GM18502 (cell line): Measurements from ENCODE around the gene MRPL12.
"Not testable (repeated sequence)": the region's sequence is repeated elsewhere in the genome, so short reads cannot be mapped to it uniquely, and the experiment has no call there.

Experiments
- ATAC-seq: cut with Tn5 transposase; IDR thresholded peaks from one replicate; pipeline ENCODE4 v1.9.1; 2021; ENCODE audit warnings: mild to moderate bottlenecking; ENCODE audit not compliant: unreplicated experiment, poor library complexity

MRPL12 gene

DNA sequence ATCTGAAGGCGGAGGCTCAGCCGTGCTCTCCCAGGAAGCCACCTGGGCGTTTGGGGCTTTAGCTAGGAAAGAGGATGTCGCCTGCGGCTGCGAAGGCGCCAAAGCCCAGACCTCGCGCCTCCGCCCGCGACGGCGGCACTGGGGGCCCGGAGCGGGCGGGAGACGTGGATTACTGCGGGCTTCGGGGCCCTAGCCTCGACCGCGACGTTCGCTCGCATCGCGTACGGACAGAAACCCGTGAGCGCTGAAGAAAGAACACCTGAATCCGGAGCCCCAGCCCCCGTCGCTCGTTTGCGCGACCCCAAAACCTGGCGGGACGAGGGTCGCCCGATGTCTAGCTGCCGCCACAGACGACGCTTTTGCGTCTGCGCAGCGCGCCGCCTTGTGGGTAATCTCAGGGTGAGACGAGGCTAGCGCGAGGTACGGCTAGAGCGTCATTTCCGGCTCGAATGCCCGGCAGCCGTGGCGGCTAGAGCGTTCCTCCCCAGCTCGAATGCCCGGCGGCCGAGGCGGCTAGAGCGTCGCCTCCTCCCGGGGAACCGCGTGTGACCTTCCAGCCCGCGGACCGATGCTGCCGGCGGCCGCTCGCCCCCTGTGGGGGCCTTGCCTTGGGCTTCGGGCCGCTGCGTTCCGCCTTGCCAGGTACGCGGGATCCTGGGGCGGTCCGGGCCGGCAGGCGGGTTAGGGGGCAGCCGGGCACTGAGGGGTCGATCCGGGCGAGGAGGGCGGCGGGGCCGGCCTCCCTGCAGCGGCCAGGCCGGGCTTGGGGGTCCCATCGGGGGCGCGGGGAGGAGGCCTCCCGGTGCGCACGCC lies at the start of gene MRPL12:
Gene MRPL12 (plus strand): TSS at position 434 of the 813 bp plus-strand sequence. CDS start 135 bp downstream, at position 569.
- peak; percentile 79 for ATAC-seq

DNA sequence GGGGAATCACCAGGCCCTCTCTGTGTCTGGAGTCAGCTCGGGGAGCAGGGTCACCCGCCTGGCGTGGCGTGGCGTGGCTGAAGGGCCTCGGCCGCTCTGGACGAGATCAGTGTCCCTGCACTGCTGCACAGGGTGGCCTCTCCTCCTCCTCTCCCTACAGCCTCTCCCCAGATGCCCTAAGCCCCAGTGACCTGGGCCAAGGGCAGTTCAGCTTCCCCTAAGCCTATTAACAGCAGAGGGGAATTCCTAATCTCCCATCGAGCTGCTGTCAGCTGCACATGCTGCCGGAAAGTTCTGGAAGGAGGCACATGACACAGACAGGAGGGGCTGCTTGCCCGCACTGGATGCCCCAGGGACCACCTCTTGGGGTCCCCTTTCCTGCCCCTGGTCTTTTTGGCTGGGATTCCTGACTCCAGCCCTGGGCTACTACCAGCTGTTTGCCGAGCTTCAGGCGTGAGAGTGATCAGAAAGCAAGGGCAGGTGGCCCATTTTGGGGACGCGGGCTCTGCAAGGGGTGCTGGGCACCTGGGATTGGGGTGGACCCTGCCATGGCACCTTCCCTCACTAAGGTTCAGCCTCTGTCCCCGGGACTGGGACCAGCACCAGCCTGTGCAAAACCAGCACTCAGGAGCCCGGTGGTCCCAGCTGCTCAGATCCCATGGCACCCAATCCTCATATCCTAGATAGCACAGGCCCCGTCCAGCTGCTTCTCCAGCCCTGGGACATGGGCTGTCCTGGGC lies 47.6 kb upstream of the MRPL12 start:
- ATAC-seq: no peak

DNA sequence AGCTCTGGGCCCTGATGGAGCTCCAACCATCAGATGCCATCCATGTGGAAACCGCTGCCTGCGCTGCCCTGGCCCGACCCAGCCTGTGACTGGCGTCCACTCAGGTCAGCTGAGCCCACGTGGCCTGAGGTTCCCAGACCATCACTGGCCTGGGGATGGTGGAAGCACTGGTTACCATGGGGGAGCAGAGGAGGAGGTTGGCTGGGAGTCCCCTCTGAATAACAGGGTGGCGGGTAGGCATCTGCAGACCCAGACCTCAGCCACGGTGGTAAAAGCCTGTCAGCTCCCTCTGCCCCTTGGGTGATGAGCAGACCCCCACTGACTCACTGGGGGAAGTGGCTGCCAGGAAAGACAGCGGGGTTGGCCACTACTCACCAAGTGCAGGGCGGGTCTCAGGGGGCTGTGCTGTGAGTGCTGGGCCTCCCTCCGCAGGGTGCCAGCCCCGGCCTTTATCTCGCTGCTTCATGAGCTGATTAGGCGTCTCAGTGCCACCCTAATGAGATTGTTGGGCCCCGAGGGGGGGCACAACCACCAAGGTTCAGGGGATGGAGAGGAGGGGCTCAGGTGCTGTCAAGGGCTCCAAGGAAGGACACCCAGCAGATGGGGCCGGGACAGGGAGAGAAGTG lies 46.9 kb upstream of the MRPL12 start, which contains the start of gene PDE6G:
Gene PDE6G (minus strand): TSS at position 425 of the 626 bp plus-strand sequence. CDS start 3,237 bp downstream, outside the sequence.
- no peak for ATAC-seq

DNA sequence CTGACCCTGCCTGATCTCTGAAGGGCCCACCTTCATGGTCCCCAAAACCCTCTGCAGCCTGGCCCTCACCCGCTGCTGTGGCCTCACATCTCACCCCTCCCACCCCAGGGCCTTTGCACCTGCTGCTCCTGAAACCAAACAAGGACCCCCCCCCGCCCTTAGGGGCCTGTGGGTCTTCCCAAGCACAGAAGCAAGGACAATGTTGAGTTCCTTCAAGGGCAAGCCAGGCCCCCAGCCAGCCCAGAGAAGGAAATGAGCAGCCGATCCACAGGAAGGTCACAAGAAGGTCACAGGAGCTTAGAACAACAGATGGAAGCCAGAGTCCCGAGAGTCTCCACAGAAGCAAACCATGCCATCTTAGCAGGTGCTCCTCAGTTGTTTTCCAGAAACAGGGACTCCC lies 46.3 kb upstream of the MRPL12 start:
- no peak for ATAC-seq

DNA sequence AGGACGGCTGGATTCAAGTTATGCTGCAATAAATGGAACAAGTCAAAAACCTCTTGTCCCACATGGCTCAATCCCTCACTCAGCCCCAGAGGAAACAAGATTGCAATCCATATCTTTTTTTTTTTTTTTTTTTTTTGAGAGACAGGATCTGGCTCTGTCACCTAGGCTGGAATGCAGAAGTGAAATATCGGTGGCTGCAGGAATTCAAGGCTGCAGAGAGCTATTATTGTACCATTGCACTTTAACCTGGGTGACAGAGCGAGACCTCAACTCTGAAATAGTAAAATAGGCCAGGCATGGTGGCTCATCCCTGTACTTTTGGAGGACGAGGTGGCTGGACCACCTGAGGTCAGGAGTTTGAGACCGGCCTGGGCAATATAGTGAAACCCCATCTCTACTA lies 44.1 kb upstream of the MRPL12 start:
- ATAC-seq: no peak

DNA sequence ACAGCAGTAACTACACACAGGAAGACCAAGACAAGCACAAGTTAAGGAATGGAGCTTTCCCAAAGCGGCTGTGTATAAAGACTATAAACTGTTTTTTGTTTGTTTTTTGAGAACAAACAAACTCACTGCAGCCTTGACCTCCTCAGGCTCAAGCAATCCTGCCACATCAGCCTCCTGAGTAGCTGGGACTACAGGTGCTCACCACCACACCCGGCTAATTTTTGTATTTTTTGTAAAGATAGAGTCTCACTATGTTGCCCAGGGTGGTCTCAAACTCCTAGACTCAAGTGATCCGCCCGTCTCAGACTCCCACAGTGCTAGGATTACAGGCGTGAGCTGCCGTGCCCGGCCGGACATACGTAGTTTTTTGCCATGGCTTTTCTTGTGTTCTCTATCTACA lies 42.7 kb upstream of the MRPL12 start:
- no peak for ATAC-seq

DNA sequence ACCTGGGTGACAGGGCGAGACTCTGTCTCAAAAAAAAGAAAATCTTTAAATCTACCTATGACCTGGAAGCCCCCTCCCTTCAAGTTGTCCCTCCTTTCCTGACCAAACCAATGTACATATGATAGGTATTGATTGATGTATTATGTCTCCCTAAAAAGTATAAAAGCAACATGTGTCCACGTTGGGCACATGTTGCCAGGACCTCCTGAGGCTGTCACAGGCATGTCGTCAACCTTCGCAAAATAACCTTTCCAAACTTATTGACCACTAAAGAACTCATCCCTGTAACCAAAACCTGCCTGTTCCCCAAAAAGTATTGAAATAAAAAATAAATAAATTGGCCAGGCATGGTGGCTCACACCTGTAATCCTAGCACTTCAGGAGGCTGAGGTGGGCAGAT lies 41.2 kb upstream of the MRPL12 start:
- no peak for ATAC-seq

DNA sequence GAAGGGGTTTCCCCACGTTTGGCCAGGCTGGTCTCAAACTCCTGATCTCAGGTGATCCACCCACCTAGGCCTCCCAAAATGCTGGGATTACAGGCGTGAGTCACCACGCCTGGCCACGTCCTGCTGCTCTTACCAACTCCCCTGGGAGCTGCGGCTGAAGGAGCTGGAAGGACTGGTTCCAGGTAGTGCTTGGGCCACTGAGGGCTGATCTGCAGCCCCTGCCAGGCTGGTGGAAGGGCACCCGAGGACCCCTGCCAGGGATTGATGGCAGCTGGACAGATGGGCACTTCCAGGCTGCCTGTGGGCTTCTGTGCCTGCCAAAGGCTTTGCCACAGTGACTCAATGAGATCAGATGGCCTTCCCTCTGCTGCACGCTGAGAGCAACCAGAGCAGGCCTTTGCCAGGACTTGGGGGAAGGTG lies 39.1 kb upstream of the MRPL12 start:
- ATAC-seq: no peak

DNA sequence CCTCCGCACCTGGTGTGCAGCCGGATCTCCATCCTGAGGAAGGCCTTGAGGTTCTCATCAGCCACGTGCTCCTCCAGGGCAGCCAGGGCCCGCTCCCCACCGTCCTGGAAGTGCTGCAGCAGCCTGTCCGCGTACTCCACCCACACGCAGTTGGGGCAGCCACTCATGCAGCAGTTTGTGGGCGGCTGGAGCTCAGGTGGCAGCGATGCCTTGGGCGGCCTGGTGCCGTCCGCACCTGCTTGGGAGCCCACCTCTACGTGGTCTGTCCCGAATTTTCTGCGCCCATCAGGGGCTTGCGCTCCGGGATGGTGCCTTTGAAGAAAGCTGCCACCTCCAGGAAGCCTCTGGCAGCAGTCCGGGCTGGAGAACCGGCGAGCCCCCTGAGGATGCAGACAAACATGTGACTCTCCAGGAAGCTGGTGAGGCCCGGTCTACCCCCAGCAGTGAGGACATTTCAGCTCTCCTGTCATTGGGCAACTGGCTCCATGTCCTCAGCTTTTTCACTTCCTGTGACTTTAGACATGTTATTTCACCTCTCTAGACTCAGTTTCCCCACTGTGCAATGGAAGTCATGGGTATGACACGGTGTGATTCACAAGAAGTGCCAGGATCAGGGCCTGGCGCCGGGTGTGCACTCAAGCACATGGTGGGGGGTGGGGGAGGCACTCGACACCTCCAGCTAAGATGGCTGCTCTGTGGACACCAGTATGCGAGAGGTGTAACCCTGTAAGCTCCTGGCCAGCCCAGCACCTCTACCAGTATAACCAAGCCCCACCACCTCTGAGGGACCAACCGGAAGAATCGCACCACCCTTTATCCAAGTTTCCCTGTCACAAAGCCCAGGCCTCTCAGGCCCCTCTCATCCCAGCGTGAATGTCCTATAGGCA lies 37.7 kb upstream of the MRPL12 start:
- ATAC-seq: peak; percentile 8

DNA sequence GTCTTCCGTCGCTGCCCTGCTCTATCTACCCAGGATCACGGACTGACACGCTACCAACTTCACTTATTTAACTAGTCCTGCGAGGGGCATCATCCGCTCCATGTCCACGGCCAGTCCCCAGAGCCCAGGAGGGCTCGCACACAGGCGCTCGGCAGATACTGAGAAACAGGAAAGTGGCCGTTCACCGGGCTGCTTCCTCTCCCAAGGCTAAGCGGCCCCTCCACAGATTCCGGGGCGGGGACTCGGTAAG lies 37.1 kb upstream of the MRPL12 start:
- no peak for ATAC-seq

DNA sequence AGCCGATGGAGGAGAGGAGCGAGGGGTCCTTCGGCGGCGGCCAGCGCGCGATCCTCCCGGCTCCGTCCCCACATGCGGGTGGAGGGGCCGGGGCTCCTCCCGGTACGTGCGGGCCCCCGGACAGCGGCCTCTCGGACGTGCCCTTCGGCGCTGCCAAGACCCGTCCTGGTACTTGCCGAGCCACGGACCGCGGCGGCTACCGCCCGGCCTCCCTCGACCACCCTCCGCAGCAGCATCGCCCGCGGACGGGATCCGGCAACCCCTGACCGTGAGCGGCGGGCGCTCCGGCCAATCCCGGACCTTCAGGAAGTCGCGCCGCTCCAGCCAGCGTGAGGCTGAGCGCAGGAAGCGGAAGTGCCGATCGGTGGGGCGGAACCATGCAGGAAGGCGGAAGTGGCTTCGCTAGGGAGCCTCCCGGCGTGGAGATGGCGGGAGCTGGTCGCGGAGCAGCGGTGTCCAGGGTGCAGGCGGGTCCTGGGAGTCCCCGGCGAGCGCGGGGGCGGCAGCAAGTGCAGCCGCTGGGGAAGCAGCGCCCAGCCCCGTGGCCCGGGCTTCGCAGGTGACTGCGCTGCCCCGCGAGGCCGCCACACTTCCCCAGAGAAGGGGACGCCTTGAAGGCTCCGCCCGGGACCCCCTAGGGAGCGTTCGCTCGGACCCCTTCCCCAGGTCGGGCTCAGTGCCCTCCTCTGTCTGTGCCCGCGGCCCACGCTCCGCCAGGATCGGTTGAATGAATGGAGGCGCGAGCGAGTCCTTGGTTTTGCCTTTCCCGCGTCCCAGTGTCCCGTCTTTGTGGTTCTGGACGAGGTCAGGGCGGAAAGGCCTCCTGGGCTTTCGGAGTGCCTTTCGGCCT lies 36.6 kb upstream of the MRPL12 start, which contains the start of the genes CCDC137 and OXLD1:
Gene CCDC137 (plus strand): TSS at position 396 of the 850 bp plus-strand sequence. CDS start 30 bp downstream, at position 426.
Gene OXLD1 (minus strand): TSS at position 264 of the 850 bp plus-strand sequence. CDS start 28 bp downstream, at position 236.
- ATAC-seq: peak; percentile 93

DNA sequence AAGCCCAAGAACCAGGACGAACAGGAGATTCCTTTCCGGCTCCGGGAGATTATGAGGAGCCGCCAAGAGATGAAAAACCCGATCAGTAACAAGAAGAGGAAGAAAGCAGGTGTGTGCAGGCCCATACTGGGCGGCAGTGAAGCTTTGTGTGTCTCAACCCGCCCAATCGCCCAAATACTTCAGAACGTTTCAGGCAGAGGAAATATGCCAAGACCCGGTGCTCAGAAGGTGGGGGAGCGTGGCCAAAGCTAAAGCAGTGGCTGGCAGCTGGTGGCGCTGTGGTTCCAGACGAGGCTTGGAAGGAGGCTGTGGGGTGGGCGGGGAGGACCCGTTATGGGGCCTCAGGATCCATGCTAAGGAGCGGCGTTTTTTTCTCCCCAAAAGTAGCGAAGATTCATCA lies 35.4 kb upstream of the MRPL12 start:
- no peak for ATAC-seq

DNA sequence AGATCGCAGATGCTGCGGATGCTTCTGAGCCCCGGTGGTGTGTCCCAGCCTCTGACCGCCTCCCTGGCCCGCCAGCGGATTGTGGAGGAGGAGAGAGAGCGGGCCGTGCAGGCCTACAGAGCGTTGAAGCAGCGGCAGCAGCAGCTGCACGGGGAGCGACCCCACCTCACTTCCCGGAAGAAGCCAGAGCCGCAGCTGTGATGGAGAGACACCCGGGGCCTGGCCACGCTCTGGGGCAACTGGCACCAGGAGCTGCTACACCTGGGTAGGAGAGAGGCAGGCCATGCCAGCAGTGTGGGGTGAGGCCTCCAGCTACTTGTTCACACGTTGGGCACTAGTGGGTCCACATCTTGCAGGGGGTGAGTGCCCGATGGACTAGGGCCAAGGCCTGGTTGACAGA lies 30.7 kb upstream of the MRPL12 start:
- ATAC-seq: no peak

DNA sequence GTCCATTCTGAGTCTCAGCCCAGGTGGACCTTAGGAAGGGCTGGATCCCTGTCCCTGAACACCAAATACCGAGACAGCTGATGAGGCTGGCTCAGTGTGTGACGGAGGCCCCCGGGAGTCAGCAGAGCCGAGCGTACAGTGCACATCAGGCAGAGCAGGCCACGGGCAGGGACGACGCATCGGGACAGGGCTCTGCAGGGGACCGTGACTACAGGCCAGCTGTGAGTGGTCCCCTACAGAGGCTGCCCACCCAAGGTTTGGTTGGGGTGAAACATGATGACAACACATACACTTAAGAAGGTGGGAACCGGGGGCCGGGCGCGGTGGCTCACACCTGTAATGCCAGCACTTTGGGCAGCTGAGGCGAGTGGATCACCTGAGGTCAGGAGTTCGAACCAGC lies 30.2 kb upstream of the MRPL12 start:
- no peak for ATAC-seq

DNA sequence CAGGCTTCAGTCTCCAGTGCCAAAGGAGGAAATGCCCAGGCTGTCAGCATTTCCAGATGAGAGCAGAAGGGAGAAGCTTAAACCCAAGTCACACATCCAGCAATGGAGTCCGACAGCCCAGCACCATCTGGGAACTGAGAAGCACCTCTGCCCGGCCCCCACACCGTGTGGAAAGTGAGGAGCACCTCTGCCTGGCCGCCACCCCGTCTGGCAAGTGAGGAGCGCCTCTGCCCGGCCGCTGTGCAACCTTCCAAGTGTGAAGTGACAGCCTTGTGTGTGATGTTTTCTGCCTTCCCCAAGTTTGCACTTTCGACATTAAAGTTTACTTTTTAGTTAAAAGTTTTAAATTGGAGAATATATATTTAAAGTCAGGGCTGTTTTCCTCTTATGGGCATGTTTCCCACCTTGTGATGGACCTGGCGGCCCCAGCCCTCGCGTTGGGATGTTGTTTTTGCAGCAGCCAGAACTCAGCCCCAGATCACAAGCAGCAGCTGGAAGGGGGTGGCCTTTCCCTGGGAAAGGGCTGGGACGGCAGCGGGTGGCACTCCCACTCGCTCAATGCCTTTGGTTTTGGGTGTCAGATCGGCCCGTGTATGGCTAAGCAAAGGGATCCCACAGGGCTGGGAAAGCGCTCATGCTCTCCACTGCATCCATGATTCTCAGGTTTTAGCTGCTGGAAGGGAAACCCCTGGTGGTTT lies 29.5 kb upstream of the MRPL12 start:
- ATAC-seq: no peak

DNA sequence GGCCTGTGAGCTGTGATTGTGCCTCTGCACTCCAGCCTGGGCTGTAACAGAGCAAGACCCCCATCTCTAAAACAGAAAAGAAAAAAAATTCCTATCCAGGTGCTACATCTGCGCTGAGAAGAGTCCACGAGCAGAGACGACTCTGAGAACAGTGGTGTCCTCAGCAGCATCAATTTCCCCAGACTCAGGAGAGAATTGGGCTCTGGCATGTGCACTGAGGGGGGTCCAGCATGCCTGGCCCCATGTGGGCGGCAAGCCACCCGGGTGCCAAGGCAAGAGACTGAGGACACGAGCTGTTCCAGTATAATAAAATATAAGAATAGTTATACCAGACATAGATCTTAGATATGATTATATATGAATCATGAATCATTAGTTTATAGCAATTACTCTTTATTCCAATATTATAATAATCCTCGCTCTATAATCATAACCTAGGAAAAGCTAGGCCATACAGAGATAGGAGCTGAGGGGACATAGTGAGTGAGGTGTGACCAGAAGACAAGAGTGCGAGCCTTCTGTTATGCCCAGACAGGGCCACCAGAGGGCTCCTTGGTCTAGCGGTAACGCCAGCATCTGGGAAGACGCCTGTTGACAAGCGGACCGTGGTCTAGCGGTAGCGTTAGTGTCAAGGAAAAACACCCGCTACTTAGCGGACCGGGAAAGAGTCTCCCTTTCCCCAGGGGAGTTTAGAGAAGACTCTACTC lies 27.5 kb upstream of the MRPL12 start:
- not testable (repeated sequence) for ATAC-seq

DNA sequence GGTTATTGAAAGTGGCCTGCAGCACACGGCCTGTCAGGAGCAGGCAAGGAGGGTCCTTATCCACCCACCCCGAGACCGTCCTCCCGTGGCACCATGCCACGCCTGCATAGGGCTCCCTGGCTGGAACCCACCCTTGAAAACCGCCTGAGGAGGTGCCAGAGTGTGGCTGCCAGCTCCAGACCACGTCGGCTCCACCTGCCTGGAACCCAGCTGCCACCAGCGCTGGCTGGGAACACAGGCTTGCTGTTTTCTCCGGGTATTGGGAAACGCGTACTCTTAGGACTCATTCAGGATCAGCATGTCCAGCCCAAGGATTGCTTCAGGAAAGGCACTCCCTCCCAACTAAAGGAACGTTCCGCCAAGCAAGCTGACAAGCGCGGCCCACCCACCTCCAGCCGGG lies 26.3 kb upstream of the MRPL12 start:
- ATAC-seq: no peak

DNA sequence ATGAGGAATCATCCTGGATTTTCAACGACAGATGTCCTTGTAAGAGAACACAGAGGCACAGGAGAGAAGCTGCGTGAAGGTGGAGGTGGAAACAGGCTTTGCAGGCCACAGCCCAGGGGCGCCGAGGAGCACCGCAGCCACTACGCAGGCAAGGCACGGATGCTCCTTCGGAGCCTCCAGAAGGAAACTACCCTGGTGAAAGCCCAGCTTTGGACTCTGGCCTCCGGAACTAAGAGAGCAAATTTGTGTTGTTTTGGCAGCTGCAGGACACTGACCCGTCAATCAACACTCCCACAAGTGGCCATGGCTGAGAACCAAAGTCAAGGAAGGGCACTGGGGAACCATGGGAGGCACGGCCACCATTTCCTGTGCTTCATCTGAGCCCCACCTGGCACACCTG lies 23.0 kb upstream of the MRPL12 start:
- ATAC-seq: no peak
